Kidney glomerular epithelial cell (primary cell): ENCODE data around the gene EYA2.

Experiments
- DNase-seq: peaks from one replicate; lab custom pipeline; 2025; lab: John Stamatoyannopoulos, UW

Gene EYA2

DNA sequence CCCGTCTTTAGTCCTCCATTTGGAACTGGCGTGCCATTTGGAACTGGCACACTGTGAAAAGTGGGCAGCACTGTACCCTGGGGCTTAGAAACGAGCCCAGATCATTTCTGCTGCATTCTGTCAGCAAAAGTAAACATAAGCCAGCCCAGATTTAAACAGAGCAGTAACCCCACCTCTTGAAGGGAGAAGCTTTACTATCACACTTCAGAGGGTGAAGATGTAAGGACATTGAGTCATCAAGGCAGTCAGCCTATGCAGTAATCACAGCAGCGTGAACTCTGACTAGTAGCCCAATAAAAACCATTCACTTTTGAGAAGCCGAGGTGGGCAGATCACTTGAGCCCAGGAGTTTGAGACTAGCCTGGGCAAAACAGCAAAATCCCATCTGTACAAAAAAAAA is 216.9 kb downstream of the EYA2 start:
- no peak for DNase-seq

DNA sequence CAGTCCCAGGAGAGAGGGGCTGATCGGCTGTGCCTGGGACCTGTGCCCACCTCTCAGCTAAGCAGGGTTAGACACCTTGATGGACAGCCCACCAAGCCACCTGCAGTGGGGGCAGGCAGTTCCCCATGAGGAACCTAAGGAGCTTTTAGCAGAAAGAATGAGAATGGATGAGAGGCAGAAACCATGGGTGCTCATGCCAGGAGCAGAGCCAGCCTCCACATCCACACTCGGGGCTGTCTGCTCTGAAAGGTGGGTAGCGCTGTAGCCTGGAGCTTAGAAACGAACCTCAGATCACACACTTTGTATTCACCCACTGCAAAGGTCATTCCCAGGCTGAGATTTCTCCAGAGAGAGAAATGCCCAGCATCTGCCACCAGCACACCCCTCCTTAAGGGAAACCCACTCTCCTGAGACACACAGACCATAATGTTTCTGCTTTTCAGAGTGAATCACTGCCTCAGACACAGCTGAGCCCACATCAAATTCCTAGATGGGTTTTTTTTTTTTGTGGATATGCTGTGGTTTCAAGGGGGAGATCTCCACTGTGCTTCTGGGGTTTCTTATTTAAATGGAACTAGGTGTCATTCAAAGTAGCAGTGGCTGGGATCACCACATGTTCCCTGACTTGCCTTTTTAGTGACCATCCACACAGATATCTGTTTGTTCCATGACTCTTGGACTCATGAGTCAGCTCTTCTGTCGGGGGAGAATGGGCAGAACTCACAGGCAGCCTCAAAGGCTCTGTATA is 218.9 kb downstream of the EYA2 start:
- peak; percentile 42 for DNase-seq

GRCh38 chr20:47115694-47116093 is 221.1 kb downstream of the EYA2 start:
- no peak for DNase-seq

- no peak for DNase-seq
Observed at GRCh38 chr20:47117371-47117770, 222.7 kb downstream of the EYA2 start.

DNA sequence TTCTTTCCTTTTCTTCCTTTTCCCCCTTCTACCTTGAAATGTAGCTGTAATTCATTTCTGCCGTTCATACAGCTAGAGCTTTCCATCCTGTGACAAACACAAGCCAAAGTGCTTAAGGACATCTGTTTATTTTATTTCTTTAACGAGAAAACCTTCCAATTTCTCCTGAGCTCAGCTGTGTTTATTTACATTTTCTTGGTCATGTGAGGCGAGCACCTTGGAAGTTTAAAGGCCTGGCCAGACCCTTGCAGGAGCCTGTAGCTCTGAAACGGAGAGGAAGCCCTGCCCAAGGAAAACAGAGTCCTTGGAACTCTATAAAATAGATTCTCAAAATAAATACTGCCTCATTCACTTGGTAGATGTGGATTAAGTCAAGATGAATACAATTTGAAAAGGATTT is 223.1 kb downstream of the EYA2 start:
- DNase-seq, result no peak

GRCh38 chr20:47118206-47118605 is 223.6 kb downstream of the EYA2 start:
- DNase-seq, result no peak

DNA sequence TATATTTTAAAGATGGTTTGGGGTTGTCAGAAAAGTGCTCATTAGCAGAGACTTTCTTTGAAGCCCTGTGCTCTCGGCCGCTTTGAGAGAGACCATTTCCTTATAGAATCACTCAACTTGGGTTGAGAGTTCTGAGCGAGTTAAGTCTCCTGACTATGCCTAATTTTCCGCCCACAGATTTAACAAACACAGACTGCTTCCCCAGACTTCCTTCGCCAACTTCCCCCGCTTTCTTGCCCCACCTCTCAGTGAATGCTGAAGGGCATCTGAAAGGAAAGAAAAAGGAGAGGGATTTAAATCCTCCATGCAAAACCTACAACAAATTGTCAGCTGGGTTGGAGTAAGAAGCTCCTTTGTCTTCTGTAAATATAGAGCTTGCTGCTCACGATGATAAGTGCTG is 224.0 kb downstream of the EYA2 start:
- no peak for DNase-seq

- no peak for DNase-seq
Observed at GRCh38 chr20:47120346-47120936, 225.8 kb downstream of the EYA2 start.

- no peak for DNase-seq
Observed at GRCh38 chr20:47122560-47122959, 227.9 kb downstream of the EYA2 start.

DNA sequence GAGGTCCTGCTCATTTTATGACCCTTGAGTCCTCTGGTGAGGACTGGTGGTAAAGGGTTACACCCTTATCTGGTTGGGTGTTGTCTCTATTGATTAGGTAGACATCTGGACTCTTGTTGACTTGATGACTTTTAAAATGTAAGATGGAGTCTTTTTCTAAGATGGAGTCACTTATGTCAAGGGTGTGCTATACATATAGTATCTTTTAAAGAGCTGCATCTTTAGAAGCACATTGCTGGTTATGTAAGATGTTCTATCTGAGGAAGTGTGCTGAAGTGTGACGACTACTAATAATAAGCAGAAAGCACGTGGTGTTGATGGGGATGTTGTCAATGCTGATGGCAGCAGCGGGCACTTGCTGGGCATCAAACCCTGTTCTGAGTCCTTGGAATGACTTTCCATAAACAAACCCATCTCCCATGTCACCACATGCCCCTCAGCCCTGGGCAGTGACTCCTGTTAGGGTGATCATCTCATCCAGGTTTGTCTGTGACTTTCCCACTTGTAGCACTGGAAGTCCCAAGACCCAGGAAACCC is 229.6 kb downstream of the EYA2 start:
- peak; percentile 61 for DNase-seq

- no peak for DNase-seq
Observed at GRCh38 chr20:47125508-47125757, 230.8 kb downstream of the EYA2 start.

- DNase-seq, result peak; percentile 40
Observed at GRCh38 chr20:47125758-47126591, 231.3 kb downstream of the EYA2 start.

DNA sequence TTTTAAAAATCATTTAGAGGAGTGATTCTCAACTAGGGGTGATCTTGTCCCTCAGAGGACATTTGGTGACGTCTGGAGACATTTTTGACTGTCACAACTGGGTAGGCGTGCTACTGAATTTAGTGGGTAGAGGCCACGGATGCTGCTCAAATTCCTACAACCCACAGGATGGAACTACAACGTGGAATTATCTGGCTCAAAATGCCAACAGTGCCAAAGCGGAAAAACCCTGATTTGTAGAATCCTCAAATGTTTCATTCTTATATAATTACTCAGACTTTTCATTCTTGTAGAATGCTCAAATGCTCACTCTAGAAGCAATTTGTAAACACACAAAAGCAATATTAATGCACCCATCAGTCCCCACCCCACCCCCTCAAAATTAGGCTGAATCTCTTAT is 232.1 kb downstream of the EYA2 start:
- peak; percentile 30 for DNase-seq

DNA sequence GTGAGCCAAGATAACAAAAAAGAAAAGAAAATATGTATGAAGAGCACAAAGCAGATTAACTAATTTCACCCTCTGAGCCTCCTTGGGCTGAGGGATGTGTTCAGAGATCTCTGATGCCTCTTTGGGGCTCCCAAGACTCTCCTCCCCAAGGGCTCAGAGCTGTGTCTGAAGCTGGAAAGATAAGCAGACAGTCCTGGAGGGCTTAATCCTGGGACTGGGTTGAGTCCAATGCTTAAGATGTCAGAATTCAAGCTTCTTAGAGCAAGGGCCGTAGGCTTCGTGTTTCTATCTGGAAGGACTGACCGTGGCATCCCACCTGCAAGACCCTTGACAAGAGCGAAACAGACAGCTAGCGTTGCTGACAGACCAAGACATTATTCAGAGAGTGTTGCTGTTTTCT is 232.9 kb downstream of the EYA2 start:
- no peak for DNase-seq

DNA sequence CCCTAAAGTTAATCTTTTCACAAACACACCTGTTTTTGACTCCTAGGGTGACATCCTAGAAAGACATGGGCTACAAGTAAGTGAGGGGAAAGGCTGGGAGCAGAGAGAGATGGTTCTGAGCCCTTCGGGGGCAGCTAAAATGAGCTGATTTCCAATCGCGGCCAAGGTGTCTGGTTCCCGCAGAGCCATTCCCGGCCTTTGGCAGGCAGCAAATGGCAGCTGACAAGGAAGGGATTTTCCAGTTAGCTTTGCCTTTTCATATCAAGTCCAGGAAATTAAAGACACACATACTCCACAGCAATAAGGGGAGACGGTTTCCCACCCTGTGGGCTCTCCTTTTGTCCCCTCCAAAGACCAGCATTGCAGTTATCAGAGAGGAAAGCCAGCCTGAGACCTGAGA is 233.4 kb downstream of the EYA2 start:
- DNase-seq, result no peak

- no peak for DNase-seq
Observed at GRCh38 chr20:47129306-47129705, 234.7 kb downstream of the EYA2 start.

- no peak for DNase-seq
Observed at GRCh38 chr20:47133809-47134456, 239.3 kb downstream of the EYA2 start.

GRCh38 chr20:47136782-47137181 is 242.1 kb downstream of the EYA2 start:
- DNase-seq, result no peak

- no peak for DNase-seq
Observed at GRCh38 chr20:47137231-47137870, 242.7 kb downstream of the EYA2 start.

GRCh38 chr20:47139934-47140535 is 245.4 kb downstream of the EYA2 start:
- DNase-seq, result peak; percentile 66

GRCh38 chr20:47141350-47141921 is 246.8 kb downstream of the EYA2 start:
- DNase-seq, result no peak
